Measurements from ENCODE around the gene CNN3. TPM values are rescaled to one million over a fixed set of nuclear protein-coding genes. Genes with fewer than 3 reads are reported as not detected.

The CNN3 gene
- total and polyA plus RNA-seq, 2 of the 4 experiments (the other 2 are of a cell fraction): 249 to 552 TPM

DNA sequence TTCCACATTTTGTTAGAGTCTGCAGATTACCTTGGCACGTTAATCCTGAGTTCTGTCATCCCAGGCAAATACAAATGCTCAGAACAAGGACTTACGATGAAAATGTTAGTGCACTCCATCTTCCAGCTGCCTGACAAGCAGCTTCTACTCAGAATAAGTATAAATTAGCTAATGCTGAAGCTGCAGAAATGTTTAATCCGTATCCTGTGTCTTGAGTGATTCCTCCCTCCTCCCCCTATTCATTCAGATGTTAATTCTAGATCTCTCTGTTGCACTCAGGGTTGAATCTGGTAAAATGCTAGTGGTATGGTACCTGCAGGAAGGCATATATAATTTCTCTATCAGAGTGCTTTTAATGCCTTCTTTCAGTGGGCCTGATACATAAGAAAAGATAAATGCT lies 39.8 kb downstream of the CNN3 start:
- Histone ChIP-seq H2AK9ac (replicated peaks; ENCODE audit: low read depth, low read length, poor library complexity) (no peak overlapping the region), H3K4me1 (ENCODE audit: control insufficient read depth, insufficient read depth, low read length) (peaks cover 8% of the 10 kb centered on the region), H2BK120ac (ENCODE audit: low read depth, low read length) (no peak overlapping the region), H3K14ac (replicated peaks; ENCODE audit: low read depth, low read length) (no peak overlapping the region), H2AFZ (replicated peaks; ENCODE audit: low read length, poor library complexity) (no peak overlapping the region), H2BK5ac (ENCODE audit: low read depth, low read length, poor library complexity, severe bottlenecking) (no peak overlapping the region), H2BK15ac (ENCODE audit: low read depth, low read length) (no peak overlapping the region), H3K4me2 (ENCODE audit: low read depth, low read length) (no peak overlapping the region), H3K36me3 (ENCODE audit: control insufficient read depth, insufficient read depth, low read length) (peaks cover 4% of the 10 kb centered on the region; the same call in 1 of the 2 replicates), H4K91ac (ENCODE audit: insufficient read depth, low read depth, low read length) (no peak overlapping the region), H4K20me1 (ENCODE audit: insufficient read depth, low read length) (no peaks in the 10 kb centered on the region), H2AK5ac (ENCODE audit: low read depth, low read length) (no peak overlapping the region), H4K5ac (ENCODE audit: low read depth, low read length) (no peak overlapping the region), H3K18ac (ENCODE audit: low read depth, low read length) (no peak overlapping the region), H3K9me3 (ENCODE audit: control insufficient read depth, insufficient read depth, low read length) (no peaks in the 10 kb centered on the region), H4K8ac (ENCODE audit: low read depth in 2 of 2, low read length in 2 of 2) (no peak overlapping the region), H3K27ac (ENCODE audit: insufficient read depth, low read length) (no peak overlapping the region), H3K4me3 (ENCODE audit: insufficient read depth, low read depth, low read length) (no peak overlapping the region), H3K56ac (ENCODE audit: extremely low read depth, insufficient read depth, low read length) (no peak overlapping the region), H2BK20ac (ENCODE audit: low read depth, low read length) (no peak overlapping the region), H3K23ac (ENCODE audit: low read depth, low read length) (no peak overlapping the region), H3K9ac (ENCODE audit: low read depth, low read length) (no peak overlapping the region), H3K27me3 (ENCODE audit: control insufficient read depth, insufficient read depth, low read length) (no peaks in the 10 kb centered on the region), H3K79me1 (ENCODE audit: low read depth in 1 of 2, low read length in 2 of 2) (no peaks in the 10 kb centered on the region), H3K9me1 (ENCODE audit: insufficient read depth, low read length) (peaks cover 15% of the 10 kb centered on the region), H3K4ac (ENCODE audit: low read depth, low read length) (no peak overlapping the region)
- dilution Hi-C loops (cut with HindIII; ENCODE audit: low sequenced_read_pairs, unreplicated experiment) (no loop called here), in situ Hi-C loops (cut with MboI; ENCODE audit: low sequenced_read_pairs) (no loop called here), intact Hi-C loops (cut with micrococcal nuclease) (no loop called here)
- TF ChIP-seq RFX5 (IDR thresholded peaks at IDR 0.05; ENCODE audit: low read depth, low read length): no peak
- TF ChIP-seq SMC3 (IDR thresholded peaks at IDR 0.05; ENCODE audit: low read depth, low read length): no peak
- no peak for TF ChIP-seq CEBPB (IDR thresholded peaks at IDR 0.05; ENCODE audit: low read depth, low read length)
- no peak for TF ChIP-seq MXI1 (IDR thresholded peaks at IDR 0.05; ENCODE audit: borderline replicate concordance, low read depth, low read length)
- TF ChIP-seq CTCF (conservative IDR thresholded peaks at IDR 0.05; ENCODE audit: low read depth, low read length): no peak
- no peak for TF ChIP-seq USF2 (IDR thresholded peaks at IDR 0.05; ENCODE audit: low read depth, low read length)
- no peak for TF ChIP-seq ELK1 (IDR thresholded peaks at IDR 0.05; ENCODE audit: borderline replicate concordance, low read depth, low read length)
- no peak for TF ChIP-seq POLR2A (IDR thresholded peaks at IDR 0.05; ENCODE audit: low read depth, low read length)
- no peak for TF ChIP-seq BHLHE40 (IDR thresholded peaks at IDR 0.05; ENCODE audit: low read depth, low read length)
- TF ChIP-seq MAFK (IDR thresholded peaks at IDR 0.05; ENCODE audit: low read depth, low read length): no peak
- TF ChIP-seq RCOR1 (IDR thresholded peaks at IDR 0.05; ENCODE audit: insufficient replicate concordance, low read length): no peak
- ChIA-PET POLR2A (ENCODE audit: unreplicated experiment) (no interaction called here), CTCF (no interaction called here)
- no TSS peak for BruUV-seq (replicated peaks)
- no peak for ATAC-seq (ENCODE audit: low read depth)
- WGBS, 2 experiments (ENCODE audit: extremely low coverage in 2 of 2, insufficient read length in 1 of 2): no CpG with 5 or more reads among the region's 3 CpGs
- DNase-seq: no peak

Measured in IMR-90 (cell line).